Measurements from ENCODE around the gene C9orf153.

- no peak for TF ChIP-seq CTCF (IDR thresholded peaks at IDR 0.05; ENCODE audit: poor library complexity)
- TF ChIP-seq EZH2 (IDR thresholded peaks at IDR 0.05; ENCODE audit: borderline replicate concordance): no peak
Observed at GRCh38 chr9:86282077-86282978, 22.9 kb upstream of the C9orf153 start, which contains the start of gene ISCA1.

All from hepatocyte (in vitro differentiated cells).